HL-60 (cell line): Measurements from ENCODE around the gene ASTN2.

Source experiments
- DNase-seq, 2 experiments: peaks; one replicate each; pipeline ENCODE4 v3.0.0-alpha.2; 2010 to 2020; ENCODE audit warnings: low read depth in 1 of 2, low spot score in 1 of 2
- H3K27ac ChIP-seq: fragments of 250-450 bp; sonication (Bioruptor Pico); replicated peaks from 2 replicates; pipeline ENCODE4 v1.5.1; 2020; ENCODE audit warnings: mild to moderate bottlenecking, moderate library complexity
- H3K27me3 ChIP-seq: fragments of 250-450 bp; sonication (Bioruptor Pico); 2 replicates; pipeline ENCODE4 v1.5.1; 2021; ENCODE audit warnings: mild to moderate bottlenecking, moderate library complexity; ENCODE audit not compliant: insufficient read depth, poor library complexity, severe bottlenecking
- H3K4me3 ChIP-seq: replicated peaks from 2 replicates; pipeline ENCODE4 v1.5.1; 2011; ENCODE audit warnings: mild to moderate bottlenecking, control low read depth, low read length; ENCODE audit not compliant: insufficient read depth
- CTCF ChIP-seq: IDR thresholded peaks from one replicate; pipeline ENCODE4 v1.5.1; 2011; ENCODE audit warnings: low read length, control low read depth, inconsistent platforms; ENCODE audit not compliant: insufficient read depth
- GABPA ChIP-seq: IDR thresholded peaks from 2 replicates; pipeline ENCODE4 v1.6.1; 2012; ENCODE audit warnings: low read depth
- POLR2AphosphoS5 ChIP-seq: IDR thresholded peaks from 2 replicates; pipeline ENCODE4 v1.6.1; 2012; ENCODE audit warnings: low read depth
- REST ChIP-seq: IDR thresholded peaks from 2 replicates; pipeline ENCODE4 v1.6.1; 2012; ENCODE audit warnings: low read depth; ENCODE audit not compliant: insufficient replicate concordance
- SPI1 ChIP-seq: IDR thresholded peaks from 2 replicates; pipeline ENCODE4 v1.6.1; 2012; ENCODE audit warnings: low read depth, mild to moderate bottlenecking, borderline replicate concordance

The ASTN2 gene

GRCh38 chr9:116414374-116414773 is 1000.5 kb downstream of the ASTN2 start:
- no peak for DNase-seq
- Histone ChIP-seq H3K27ac (no peak overlapping the region), H3K27me3 (peaks cover 2% of the 10 kb centered on the region), H3K4me3 (no peak overlapping the region)
- no peak for TF ChIP-seq REST
- TF ChIP-seq POLR2AphosphoS5 = no peak
- TF ChIP-seq CTCF = no peak
- TF ChIP-seq GABPA = no peak
- no peak for TF ChIP-seq SPI1

GRCh38 chr9:116411506-116411905 is 1003.4 kb downstream of the ASTN2 start:
- no peak overlapping the region for H3K4me3 ChIP-seq
- TF ChIP-seq GABPA = no peak
- DNase-seq = no peak
- H3K27me3 ChIP-seq = peaks cover 2% of the 10 kb centered on the region
- H3K27ac ChIP-seq = no peak overlapping the region

- TF ChIP-seq REST = no peak
- TF ChIP-seq SPI1 = no peak
- TF ChIP-seq CTCF = no peak
- no peak for TF ChIP-seq GABPA
- TF ChIP-seq POLR2AphosphoS5 = no peak
- DNase-seq = no peak
- Histone ChIP-seq H3K4me3 (no peak overlapping the region), H3K27me3 (peaks cover 2% of the 10 kb centered on the region), H3K27ac (no peak overlapping the region)
Observed at GRCh38 chr9:116409638-116410037, 1005.2 kb downstream of the ASTN2 start.

GRCh38 chr9:116409129-116409528 is 1005.7 kb downstream of the ASTN2 start:
- no peak for DNase-seq
- H3K4me3 ChIP-seq = no peak overlapping the region
- H3K27me3 ChIP-seq = peaks cover 2% of the 10 kb centered on the region
- TF ChIP-seq GABPA (no peak), CTCF (no peak), POLR2AphosphoS5 (no peak), SPI1 (no peak)
- no peak overlapping the region for H3K27ac ChIP-seq
